Adrenal gland (tissue), 5 donors: ENCODE data around the gene C1R.

Experiments
- POLR2A ChIP-seq, 2 donors: fragments of 450-650 bp; IDR thresholded peaks; one replicate each; pipeline ENCODE4 v1.6.1; 2017; ENCODE audit warnings: antibody characterized with exemption in 2 of 2, mild to moderate bottlenecking in 2 of 2, moderate library complexity in 1 of 2
- TF ChIP-seq, protein P1 (sequence below), 6 experiments: fragments of 450-650 bp in 4 of 6; fragments of 200-600 bp in 2 of 6; sonication (generic) in 1 of 6; IDR thresholded peaks; 1 replicate in 5 of 6; 2 replicates in 1 of 6; pipeline versions ENCODE4 v1.5.1 to v1.8.0; 2016 to 2021; ENCODE audit warnings: antibody characterized with exemption in 6 of 6, mild to moderate bottlenecking in 2 of 6, moderate library complexity in 1 of 6
- donor health status: DM: no; HTN: no; CAD: no.

DNA sequence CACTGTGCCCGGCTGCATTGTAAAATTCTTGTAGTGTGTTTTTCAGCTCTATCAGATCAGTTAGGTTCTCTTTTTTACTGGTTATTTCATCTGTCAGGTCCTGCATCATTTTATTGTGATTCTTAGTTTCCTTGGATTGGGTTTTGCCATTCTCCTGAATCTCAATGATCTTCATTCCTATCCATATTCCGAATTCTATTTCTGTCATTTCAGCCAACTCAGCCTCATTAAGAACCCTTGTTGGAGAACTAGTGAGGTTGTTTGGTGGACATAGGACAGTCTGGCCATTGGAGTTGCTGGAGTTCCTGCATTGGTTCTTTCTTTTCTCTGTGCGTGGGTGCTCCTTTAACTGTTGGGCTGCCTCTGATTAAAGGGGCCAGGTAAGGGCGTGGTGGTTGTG lies 37.3 kb downstream of the C1R start:
- TF ChIP-seq, protein P1, sequence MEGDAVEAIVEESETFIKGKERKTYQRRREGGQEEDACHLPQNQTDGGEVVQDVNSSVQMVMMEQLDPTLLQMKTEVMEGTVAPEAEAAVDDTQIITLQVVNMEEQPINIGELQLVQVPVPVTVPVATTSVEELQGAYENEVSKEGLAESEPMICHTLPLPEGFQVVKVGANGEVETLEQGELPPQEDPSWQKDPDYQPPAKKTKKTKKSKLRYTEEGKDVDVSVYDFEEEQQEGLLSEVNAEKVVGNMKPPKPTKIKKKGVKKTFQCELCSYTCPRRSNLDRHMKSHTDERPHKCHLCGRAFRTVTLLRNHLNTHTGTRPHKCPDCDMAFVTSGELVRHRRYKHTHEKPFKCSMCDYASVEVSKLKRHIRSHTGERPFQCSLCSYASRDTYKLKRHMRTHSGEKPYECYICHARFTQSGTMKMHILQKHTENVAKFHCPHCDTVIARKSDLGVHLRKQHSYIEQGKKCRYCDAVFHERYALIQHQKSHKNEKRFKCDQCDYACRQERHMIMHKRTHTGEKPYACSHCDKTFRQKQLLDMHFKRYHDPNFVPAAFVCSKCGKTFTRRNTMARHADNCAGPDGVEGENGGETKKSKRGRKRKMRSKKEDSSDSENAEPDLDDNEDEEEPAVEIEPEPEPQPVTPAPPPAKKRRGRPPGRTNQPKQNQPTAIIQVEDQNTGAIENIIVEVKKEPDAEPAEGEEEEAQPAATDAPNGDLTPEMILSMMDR (IDR thresholded peaks at IDR 0.05) = no peak
- TF ChIP-seq POLR2A (IDR thresholded peaks at IDR 0.05) = no peak
